Measurements from ENCODE around the gene FCRLB. TPM values are rescaled to one million over a fixed set of nuclear protein-coding genes. Genes with fewer than 3 reads are reported as not detected.
A peak's percentile ranks its signal among the peaks of the same experiment; 100 is the strongest.
"Not testable (repeated sequence)": the region's sequence is repeated elsewhere in the genome, so short reads cannot be mapped to it uniquely, and the experiment has no call there.

Gene FCRLB, protein sequence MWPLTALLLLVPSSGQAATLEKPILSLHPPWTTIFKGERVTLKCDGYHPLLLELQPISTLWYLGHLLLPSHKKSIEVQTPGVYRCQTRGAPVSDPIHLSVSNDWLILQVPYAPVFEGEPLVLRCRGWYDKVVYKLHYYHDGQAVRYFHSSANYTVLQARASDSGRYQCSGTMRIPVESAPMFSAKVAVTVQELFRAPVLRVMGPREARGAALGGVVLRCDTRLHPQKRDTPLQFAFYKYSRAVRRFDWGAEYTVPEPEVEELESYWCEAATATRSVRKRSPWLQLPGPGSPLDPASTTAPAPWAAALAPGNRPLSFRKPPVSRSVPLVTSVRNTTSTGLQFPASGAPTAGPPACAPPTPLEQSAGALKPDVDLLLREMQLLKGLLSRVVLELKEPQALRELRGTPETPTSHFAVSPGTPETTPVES
- 4.4 TPM for polyA plus RNA-seq (ENCODE audit: insufficient read length)
- long read RNA-seq, donor 1, partial matches to known transcripts: 0 of 2 reads
- long read RNA-seq, donor 1, other reads (novel, unspliced or antisense): 0 of 2 reads
- long read RNA-seq, donor 2, transcript FCRLB-206 (2 exons, 1,989 nt): major isoform, 8 of 8 reads
- long read RNA-seq, donor 2, partial matches to known transcripts: 0 of 8 reads
- long read RNA-seq, donor 2, other reads (novel, unspliced or antisense): 0 of 8 reads
- long read RNA-seq, donor 3, partial matches to known transcripts: 0 of 3 reads
- long read RNA-seq, donor 3, other reads (novel, unspliced or antisense): 0 of 3 reads
- long read RNA-seq, donor 4: 0 reads
- long read RNA-seq, donor 5, partial matches to known transcripts: 0 of 1 reads
- long read RNA-seq, donor 5, other reads (novel, unspliced or antisense): 0 of 1 reads
- long read RNA-seq, donor 6, partial matches to known transcripts: 0 of 1 reads
- long read RNA-seq, donor 6, other reads (novel, unspliced or antisense): 0 of 1 reads
- long read RNA-seq, donor 7, partial matches to known transcripts: 0 of 2 reads
- long read RNA-seq, donor 7, other reads (novel, unspliced or antisense): 0 of 2 reads
- long read RNA-seq, donor 8, partial matches to known transcripts: 0 of 1 reads
- long read RNA-seq, donor 8, other reads (novel, unspliced or antisense): 0 of 1 reads

DNA sequence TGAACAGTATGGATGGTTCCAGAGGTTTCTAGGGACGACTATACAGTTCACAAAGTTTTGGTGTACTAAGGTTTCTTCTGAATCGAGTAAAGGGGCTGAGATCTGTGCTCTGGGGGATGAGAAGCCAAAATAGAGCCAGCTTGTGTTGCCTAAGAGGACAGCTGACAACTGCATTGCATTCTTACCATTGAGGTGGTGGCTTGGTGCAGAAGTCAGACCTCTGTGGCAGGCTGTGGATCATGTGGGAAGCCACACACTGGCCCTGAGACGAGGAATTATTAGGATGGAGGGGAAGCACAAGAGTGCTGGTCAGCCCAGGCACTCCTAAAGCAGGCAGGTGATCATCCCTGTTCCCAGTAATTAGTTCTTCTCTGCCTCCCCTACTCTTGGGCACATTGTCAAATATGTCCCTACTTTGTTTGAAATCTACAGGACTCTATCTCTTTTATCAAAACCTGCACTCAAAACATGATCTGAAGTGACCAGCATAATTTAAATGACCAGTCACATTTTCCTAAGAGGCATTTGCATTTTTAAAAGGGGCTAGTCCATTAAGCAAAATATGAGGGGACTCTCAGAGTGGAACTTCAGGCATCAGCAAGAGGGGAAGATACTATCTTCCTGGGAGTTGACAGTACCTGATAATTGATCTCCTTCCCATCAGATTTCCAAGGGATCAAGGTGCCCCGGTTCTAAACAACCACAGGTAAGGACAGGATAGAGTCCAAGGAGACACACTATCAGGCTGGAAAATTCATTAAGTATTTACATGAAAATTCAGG, at the start of gene FCRLB:
Gene FCRLB (plus strand): TSS at position 589 of the 782 bp plus-strand sequence. CDS start 1,129 bp downstream, outside the sequence.
- DNase-seq: no peak

DNA sequence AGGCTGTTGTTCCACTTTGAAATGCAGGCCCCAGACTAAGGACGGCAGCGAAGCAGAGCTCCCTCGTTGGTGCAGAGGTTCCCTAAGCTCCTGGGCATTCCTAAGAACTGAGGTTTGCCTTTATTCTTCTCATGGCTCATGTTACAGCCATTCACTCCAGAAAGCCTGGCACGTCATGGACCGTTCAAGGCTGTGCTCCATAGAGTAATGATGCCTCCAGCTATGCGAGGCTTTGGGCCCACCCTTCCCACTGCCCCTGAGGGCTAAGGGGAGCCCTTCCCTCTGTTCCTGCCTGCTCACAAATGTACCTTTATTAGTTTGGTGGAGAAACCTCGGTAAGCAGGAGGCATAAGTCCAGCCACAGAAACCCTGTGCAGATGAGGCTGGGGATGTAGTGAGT, 47.9 kb upstream of the FCRLB start:
- not testable (repeated sequence) for DNase-seq

DNA sequence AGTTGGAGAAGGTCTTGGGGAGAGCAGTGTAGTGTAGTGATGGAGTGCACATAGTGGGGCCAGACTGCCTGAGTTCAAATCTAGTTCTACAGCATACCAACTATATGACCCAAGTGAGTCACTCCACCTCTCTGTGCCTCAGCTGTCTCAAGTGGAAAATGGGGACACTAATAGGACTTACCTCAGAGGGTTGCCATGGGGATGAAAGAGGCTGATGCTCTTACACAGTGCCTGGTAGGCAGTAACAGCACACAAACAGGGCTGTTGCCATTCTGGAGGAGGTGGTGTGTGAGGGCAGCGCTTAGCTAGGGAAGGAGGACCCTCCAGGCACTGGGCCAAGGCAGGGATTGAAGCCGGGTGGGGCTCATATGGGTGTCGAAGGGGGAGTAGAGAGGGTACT, 46.9 kb upstream of the FCRLB start:
- DNase-seq: not testable (repeated sequence)

DNA sequence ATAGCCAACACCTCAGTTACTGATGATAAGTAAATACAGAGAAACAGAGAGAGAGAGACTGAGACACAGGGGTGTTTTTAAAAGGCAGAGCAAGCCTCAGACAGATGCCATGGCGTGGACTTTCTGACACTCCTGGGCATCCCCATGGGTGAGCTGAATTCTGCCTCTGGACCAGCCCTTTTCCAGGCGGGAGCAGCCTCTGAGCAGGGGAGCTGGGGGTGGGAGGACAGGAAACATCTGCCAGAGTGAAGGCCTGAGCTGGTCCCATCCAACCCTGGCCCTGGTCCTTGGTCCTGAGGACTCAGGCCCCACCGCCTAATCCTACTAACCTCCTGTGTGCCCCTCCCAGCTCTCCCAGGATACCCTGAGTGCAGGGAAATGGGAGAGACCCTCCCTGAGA, 46.4 kb upstream of the FCRLB start:
- DNase-seq: not testable (repeated sequence)

DNA sequence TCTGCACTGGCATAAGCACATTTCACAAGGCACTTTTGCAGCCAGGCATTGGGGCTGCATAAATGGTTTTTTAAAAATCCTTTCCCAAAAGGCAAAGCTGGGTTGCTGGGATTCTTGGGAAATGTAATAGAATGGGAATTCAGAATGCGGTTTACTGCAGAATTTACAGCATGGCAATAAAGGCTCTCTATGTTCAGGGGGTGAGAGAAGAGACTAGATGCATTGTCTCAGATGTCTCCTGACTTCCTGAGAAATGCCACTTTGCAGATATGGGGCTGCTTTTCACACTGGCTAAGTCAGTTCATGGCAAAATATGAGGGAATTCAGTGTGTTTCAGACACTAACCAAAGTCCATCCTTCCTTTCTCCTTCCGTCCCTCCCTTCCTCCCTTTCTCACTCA, 44.9 kb upstream of the FCRLB start:
- DNase-seq: no peak

DNA sequence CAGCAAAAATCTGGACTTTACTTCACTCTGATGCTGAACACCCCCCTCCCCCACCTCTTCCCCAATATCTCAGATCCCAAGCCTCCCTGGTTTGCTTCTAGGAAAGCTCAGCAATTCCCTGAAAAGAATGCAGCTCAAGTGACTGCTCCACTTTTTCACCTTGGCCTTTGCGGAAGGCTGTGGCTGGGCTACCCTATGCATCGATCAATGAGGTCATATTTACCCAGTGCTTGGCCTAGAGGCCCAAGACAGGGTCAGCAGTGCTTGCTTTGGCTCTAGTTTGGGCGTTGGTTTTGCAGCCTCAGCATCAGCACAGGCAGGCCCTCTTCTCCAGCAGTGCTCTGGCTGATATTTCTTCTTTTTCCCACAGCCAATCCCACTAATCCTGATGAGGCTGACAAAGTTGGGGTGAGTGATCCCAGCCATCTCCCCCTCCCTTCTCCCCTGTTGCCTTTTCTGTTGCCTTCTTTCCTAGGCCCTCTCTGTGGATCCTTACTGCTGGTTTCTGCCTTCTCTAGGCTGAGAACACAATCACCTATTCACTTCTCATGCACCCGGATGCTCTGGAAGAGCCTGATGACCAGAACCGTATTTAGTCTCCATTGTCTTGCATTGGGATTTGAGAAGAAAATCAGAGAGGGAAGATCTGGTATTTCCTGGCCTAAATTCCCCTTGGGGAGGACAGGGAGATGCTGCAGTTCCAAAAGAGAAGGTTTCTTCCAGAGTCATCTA, 44.2 kb upstream of the FCRLB start:
- DNase-seq: no peak

DNA sequence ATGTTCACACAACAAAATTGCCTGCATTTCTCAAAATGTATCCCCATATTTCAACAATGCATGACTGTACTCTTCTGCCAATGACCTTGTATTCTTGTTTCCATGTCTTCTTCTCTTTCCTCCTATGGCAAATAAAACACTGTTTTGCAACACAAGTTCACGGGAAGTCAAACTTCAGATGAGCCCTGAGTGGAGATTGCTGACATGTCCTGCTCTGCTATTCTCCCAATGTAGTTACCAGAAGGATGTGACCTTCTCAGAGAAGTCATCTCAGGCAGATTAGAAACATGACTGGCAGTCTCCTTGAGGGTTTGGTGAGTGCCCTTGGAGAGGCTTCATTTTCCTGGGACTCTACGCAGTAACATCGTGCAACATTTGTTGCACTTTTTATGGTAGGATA, 42.8 kb upstream of the FCRLB start:
- DNase-seq: no peak

DNA sequence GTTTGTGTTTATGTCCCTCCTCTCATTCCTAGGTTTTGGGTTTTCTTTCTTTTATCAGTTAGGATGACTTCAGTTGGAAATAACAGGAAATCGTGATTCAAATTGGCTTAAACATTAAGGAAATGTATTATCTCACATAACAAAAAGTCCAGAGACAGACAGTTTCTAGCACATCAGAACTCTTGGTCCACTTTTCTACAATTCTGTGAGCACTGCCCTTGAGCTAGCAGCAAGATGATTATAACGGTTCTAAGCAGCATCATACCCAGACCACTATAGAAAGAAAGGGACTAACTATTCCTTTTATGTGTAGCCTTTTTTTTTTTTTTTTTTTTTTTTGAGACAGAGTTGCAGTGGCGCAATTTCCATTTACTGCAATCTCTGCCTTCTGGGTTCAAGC, 39.5 kb upstream of the FCRLB start:
- no peak for DNase-seq

DNA sequence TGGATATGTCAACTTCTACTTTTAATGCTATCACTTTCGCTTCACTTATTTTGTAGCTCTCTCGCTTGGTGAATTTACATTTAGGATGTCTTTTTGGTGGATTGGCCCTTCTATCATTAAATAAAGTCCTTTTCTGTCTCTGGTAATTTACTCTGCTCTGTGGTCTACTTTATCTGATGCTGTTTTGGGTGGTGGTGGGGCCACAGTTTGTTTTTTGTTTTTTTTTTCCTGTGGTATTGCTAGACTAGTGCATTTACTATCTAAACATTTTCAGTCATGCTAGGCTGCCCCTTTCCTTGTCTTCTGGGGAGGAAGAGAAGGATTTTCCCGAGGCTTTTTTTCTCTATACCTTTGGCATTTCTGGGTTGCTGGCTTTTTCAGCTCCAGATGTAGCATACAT, 32.4 kb upstream of the FCRLB start:
- no peak for DNase-seq

DNA sequence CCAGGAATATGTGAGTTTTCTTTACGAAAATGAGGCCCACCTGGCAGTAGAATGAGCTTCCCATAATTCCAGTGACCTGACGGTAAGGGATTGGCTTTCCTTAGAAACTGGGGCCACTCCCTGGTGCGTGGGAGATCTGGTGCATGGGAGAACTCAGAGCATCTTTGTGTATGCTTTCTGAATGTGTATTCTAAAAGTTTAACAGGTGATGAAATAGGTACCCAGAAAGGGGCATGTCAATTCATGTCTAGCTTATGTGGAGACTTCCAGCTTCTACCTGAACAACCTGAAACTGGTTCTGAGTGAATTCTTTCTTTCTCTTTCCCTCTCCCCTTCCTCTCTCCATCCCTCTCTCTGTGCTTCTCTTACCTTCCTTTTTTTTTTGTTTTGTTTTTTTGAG, 29.5 kb upstream of the FCRLB start:
- no peak for DNase-seq

DNA sequence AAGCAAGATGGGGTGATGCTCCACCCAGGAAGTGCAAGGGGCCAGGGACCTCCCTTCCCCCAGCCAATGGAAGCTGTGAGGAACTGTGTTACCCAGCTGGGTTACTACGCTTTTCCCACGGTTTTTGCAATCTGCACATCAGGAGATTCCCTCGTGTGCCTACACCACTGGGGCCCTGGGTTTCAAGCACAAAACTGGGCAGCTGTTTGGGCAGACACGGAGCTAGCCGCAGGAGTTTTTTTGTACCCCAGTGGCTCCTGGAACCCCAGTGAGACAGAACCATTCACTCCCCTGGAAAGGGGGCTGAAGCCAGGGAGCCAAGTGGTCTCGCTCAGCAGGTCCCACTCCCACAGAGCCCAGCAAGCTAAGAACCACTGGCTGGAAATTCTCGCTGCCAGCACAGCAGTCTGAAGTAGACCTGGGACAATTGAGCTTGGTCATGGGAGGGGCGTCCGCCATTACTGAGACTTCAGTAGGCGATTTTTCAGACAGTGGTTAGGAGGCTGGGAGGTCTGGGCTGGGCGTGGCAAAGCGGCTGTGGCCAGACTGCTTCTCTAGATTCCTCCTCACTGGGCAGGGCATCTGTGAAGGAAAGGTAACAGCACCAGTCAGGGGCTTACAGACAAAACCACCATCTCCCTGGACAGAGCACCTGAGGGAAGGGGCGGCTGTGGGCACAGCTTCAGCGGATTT, 28.2 kb upstream of the FCRLB start:
- not testable (repeated sequence) for DNase-seq

DNA sequence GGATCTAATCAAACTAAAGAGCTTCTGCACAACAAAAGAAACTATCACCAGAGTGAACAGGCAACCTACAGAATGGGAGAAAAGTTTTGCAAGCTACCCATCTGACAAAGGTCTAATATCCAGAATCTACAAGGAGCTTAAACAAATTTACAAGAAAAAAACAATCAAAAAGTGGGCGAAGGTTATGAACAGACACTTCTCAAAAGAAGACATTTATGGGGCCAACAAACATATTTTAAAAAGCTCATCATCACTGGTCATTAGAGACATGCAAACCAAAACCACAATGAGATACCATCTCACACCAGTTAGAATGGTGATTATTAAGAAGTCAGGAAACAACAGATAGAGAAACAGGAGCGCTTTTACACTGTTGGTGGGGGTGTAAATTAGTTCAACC, 23.0 kb upstream of the FCRLB start:
- DNase-seq: not testable (repeated sequence)

DNA sequence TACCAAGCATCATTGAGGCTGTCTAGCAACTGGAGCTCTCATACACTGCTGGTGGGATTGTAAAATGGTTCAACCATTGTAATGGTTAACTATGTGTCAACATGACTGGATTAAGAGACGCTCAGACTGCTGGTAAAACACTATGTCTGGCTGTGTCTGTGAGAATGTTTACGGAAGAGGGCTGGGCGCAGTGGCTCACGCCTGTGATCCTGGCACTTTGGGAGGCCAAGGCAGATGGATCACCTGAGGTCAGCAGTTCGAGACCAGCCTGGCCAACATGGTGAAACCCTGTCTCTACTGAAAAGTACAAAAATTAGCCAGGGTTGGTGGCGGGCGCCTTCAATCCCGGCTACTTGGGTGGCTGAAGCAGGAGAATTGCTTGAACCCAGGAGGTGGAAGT, 19.1 kb upstream of the FCRLB start:
- peak; percentile 4 for DNase-seq

DNA sequence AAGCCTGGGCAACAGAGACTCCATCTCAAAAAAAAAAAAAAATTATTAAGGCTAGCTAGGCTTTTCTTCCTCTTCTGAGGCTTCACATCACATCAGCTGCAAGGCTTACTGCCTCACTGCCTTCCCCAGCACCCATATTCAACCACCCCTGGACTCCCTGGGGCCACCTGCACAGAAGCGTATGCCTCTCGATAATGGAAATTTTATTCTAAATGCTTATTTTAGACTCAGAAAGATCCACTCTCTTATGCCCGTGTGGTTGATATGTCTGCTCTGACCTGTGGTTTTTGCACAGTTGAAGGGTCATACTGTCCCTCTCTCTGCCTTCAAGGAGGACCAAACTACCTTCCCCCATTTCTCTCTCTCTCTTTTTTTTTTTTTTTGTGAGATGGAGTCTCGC, 15.8 kb upstream of the FCRLB start:
- DNase-seq: no peak

DNA sequence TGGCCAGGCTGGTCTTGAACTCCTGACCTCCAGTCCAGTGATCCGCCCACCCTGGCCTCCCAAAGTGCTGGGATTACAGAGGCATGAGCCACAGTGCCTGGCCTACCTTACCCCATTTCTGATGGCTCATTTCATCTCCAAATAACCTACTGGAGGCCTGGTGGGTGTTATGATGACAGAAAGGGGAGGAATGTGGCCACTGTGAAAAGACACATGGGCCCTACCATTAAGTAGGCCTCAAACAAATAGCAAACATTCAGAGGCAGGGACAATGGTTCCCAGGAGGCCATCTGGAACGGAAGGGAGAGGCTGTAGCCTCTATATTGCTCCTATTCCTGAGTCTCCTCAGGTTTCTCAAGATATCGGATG, 15.2 kb upstream of the FCRLB start:
- no peak for DNase-seq

DNA sequence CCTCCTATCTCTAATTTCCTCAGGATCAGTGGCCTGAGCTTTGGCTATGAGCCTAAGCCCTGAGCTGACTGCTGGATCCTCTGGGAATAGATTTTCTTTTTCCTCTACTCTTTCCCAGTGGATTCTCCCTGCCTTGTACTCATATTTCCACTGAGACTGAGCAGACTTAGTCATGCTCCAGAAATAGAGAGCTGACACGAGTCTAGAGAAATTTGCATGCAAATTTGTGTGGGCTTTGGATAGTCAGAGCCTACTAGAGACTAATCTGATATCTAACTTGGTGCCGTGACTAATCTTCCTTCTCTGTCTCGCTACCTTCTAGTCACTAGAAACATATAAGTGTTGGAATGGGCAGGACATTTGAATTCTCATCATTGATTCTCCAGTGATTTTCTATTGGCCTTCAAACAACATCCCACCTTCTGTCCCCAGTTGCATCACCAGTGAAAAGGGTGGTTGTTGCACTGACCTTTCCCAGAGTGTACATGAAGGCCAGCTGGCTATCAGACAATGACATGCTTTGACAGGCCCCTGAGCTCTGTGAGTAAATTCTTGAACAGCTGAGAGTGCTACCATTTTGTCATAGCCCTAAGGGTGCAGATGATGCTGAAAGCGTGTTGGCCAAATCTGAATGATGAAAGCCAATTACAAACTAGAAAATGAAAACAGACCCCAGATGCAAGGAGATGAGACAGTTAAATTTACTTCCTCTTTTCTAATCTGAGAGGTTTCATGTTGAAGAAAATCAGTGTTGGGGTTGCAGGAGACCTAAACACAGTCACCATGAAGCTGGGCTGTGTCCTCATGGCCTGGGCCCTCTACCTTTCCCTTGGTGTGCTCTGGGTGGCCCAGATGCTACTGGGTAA, 14.6 kb upstream of the FCRLB start, which contains the start of gene FCRLA:
Gene FCRLA (plus strand): TSS at position 748 of the 866 bp plus-strand sequence. CDS start 36 bp downstream, at position 784.
- no peak for DNase-seq

DNA sequence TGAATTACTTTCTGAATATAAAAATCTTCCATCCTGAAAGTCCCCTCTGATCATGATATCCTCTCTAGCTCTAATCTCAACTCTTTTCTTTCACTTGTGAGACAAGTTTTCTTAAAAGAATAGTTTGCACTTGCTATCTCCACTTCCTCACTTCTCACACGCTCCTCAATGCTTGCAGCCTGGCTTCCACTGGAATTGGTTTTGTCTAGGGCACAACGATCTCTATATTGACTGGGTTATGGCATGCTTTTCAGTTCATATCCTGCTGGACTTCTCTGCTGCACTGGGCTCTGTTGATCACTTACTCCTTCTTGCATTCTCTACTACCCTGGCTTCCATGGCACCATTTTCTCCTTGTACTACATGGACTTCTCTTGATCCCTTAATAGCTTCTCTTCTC, 13.8 kb upstream of the FCRLB start:
- no peak for DNase-seq

DNA sequence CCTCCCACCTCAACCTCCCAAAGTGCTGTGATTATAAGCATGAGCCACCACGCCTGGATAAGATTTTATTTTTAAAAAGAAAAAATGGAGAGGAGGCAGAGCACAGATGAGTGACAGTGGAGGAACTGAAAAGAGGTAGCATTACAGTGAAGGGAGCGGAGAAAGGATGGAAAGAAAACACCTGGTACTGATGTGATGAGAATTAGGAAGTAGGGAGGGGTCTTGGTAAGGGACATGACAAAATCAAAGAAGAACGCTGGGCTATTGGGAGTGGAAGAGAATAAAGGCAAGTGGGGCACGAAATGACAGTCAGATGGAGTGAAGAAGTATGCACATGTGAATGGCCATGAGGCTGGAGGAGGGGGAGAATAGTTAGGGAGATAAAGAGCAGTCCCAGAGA, 12.0 kb upstream of the FCRLB start:
- DNase-seq: no peak

DNA sequence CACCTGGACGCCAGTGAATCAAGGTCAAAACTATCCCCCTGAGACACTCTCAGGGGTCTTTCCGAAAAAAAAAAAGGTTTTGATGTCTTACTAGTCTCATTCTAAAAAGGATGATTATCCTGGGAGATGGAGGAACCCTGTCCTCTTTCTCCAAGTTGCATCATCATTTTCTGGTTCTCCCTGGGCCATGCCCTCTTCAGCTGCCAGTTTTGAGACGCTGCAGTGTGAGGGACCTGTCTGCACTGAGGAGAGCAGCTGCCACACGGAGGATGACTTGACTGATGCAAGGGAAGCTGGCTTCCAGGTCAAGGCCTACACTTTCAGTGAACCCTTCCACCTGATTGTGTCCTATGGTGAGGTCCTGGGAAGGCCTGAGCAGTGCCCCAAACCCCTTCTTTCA, 10.8 kb upstream of the FCRLB start:
- no peak for DNase-seq
